Measurements from ENCODE around the gene PBX1. TPM values are rescaled to one million over a fixed set of nuclear protein-coding genes. Genes with fewer than 3 reads are reported as not detected.

PBX1 gene
- total RNA-seq, 2 experiments from 2014 or later: not detected

GRCh38 chr1:164719676-164720439, 160.9 kb downstream of the PBX1 start:
- ChIA-PET CTCF (no interaction called here), POLR2A (no interaction called here)
- DNase-seq (no peak), ATAC-seq (no peak)
- Mint-ChIP-seq H3K4me1 (ENCODE audit: low read depth) (peaks cover 4% of the 10 kb centered on the region), H3K36me3 (ENCODE audit: low read depth) (no peaks in the 10 kb centered on the region), H3K27ac (no peak overlapping the region), H3K9me3 (no peaks in the 10 kb centered on the region), H3K27me3 (no peaks in the 10 kb centered on the region), H3K4me3 (no peak overlapping the region)
- no peak for TF ChIP-seq CTCF (IDR thresholded peaks at IDR 0.05)
- intact Hi-C loops (cut with micrococcal nuclease): no loop called here

- CTCF ChIA-PET: no interaction called here
- H3K4me3 Mint-ChIP-seq: no peak overlapping the region
- H3K9me3 Mint-ChIP-seq: no peaks in the 10 kb centered on the region
- intact Hi-C loops (cut with micrococcal nuclease): no loop called here
- H3K27me3 Mint-ChIP-seq: no peaks in the 10 kb centered on the region
- DNase-seq: no peak
- POLR2A ChIA-PET: no interaction called here
- ATAC-seq: no peak
- no peak overlapping the region for H3K27ac Mint-ChIP-seq
- TF ChIP-seq CTCF (IDR thresholded peaks at IDR 0.05): no peak
- H3K36me3 Mint-ChIP-seq (ENCODE audit: low read depth): no peaks in the 10 kb centered on the region
- H3K4me1 Mint-ChIP-seq (ENCODE audit: low read depth): peaks cover 4% of the 10 kb centered on the region
Observed at GRCh38 chr1:164720440-164721227, 161.7 kb downstream of the PBX1 start.

GRCh38 chr1:164721228-164721496, 162.2 kb downstream of the PBX1 start:
- no peaks in the 10 kb centered on the region for H3K9me3 Mint-ChIP-seq
- H3K27ac Mint-ChIP-seq: no peak overlapping the region
- H3K36me3 Mint-ChIP-seq (ENCODE audit: low read depth): no peaks in the 10 kb centered on the region
- intact Hi-C loops (cut with micrococcal nuclease): no loop called here
- no peaks in the 10 kb centered on the region for H3K27me3 Mint-ChIP-seq
- H3K4me3 Mint-ChIP-seq: no peak overlapping the region
- ATAC-seq: no peak
- no peak for TF ChIP-seq CTCF (IDR thresholded peaks at IDR 0.05)
- peaks cover 4% of the 10 kb centered on the region for H3K4me1 Mint-ChIP-seq (ENCODE audit: low read depth)
- POLR2A ChIA-PET: no interaction called here
- CTCF ChIA-PET: no interaction called here
- DNase-seq: no peak

GRCh38 chr1:164723296-164723798, 164.4 kb downstream of the PBX1 start:
- ChIA-PET POLR2A (no interaction called here), CTCF (no interaction called here)
- Mint-ChIP-seq H3K36me3 (ENCODE audit: low read depth) (no peaks in the 10 kb centered on the region), H3K4me3 (no peak overlapping the region), H3K9me3 (no peaks in the 10 kb centered on the region), H3K27me3 (no peaks in the 10 kb centered on the region), H3K4me1 (ENCODE audit: low read depth) (peaks cover 4% of the 10 kb centered on the region), H3K27ac (no peak overlapping the region)
- TF ChIP-seq CTCF (IDR thresholded peaks at IDR 0.05): no peak
- DNase-seq: no peak
- intact Hi-C loops (cut with micrococcal nuclease): no loop called here
- ATAC-seq: no peak

GRCh38 chr1:164725401-164725800, 166.4 kb downstream of the PBX1 start:
- intact Hi-C loops (cut with micrococcal nuclease): no loop called here
- no peaks in the 10 kb centered on the region for H3K36me3 Mint-ChIP-seq (ENCODE audit: low read depth)
- ChIA-PET CTCF (no interaction called here), POLR2A (no interaction called here)
- TF ChIP-seq CTCF (IDR thresholded peaks at IDR 0.05): no peak
- DNase-seq: no peak
- H3K27ac Mint-ChIP-seq: no peak overlapping the region
- H3K4me1 Mint-ChIP-seq (ENCODE audit: low read depth): peaks cover 4% of the 10 kb centered on the region
- ATAC-seq: no peak
- H3K27me3 Mint-ChIP-seq: no peaks in the 10 kb centered on the region
- H3K9me3 Mint-ChIP-seq: no peaks in the 10 kb centered on the region
- H3K4me3 Mint-ChIP-seq: no peak overlapping the region

Measured in activated CD8-positive, alpha-beta T cell treated with anti-CD3 and anti-CD28 coated beads for 36 hours (primary cell).